Activated T-cell treated with anti-CD3 and anti-CD28 coated beads, Interleukin-2, amount 50 U/mL, for 72 hours (primary cell): Measurements from ENCODE around the gene MTIF2. TPM values are rescaled to one million over a fixed set of nuclear protein-coding genes. Genes with fewer than 3 reads are reported as not detected.
"Not testable (repeated sequence)": the region's sequence is repeated elsewhere in the genome, so short reads cannot be mapped to it uniquely, and the experiment has no call there.

Experiments
- ATAC-seq, 2 donors: fragments of 150-1000 bp; cut with Tn5 transposase; replicated peaks in 1 of 2; 2 replicates each; pipeline ENCODE4 v1.10.0; 2021; ENCODE audit warnings: moderate library complexity in 2 of 2, mild to moderate bottlenecking in 1 of 2
- DNase-seq, 2 donors: peaks; one replicate each; pipeline ENCODE4 v3.0.0; 2021 to 2022; ENCODE audit warnings: mixed read lengths in 1 of 2
- H3K27ac Mint-ChIP-seq: one replicate; pipeline ENCODE4 v1.8.0; 2022; ENCODE audit warnings: mild to moderate bottlenecking, moderate library complexity, mixed read lengths
- H3K27me3 Mint-ChIP-seq: one replicate; pipeline ENCODE4 v1.8.0; 2022; ENCODE audit warnings: low read depth, mixed read lengths
- H3K36me3 Mint-ChIP-seq, 2 donors: one replicate each; pipeline ENCODE4 v1.8.0; 2022; ENCODE audit warnings: mixed read lengths in 2 of 2, mild to moderate bottlenecking in 1 of 2; ENCODE audit not compliant: insufficient read depth in 2 of 2
- H3K4me1 Mint-ChIP-seq: one replicate; pipeline ENCODE4 v1.8.0; 2022; ENCODE audit warnings: low read depth, mixed read lengths
- H3K4me3 Mint-ChIP-seq, 2 donors: one replicate each; pipeline ENCODE4 v1.8.0; 2022; ENCODE audit warnings: mild to moderate bottlenecking in 2 of 2, mixed read lengths in 2 of 2, moderate library complexity in 2 of 2
- H3K9me3 Mint-ChIP-seq, 2 donors: one replicate each; pipeline ENCODE4 v1.8.0; 2022; ENCODE audit warnings: mixed read lengths in 2 of 2
- total RNA-seq, 2 donors: library from RNA; stranded (reverse); gene quantifications; one replicate each; pipeline ENCODE4 v1.2.3, GENCODE V29; 2022

MTIF2 gene
- total RNA-seq, 2 donors from 2014 or later, result 49.8 to 55.7 TPM

GRCh38 chr2:55277310-55277709, 8.3 kb upstream of the MTIF2 start:
- Mint-ChIP-seq H3K9me3 (no peaks in the 10 kb centered on the region), H3K27ac (no peak overlapping the region), H3K4me3 (no peak overlapping the region), H3K27me3 (no peaks in the 10 kb centered on the region), H3K4me1 (peaks cover 9% of the 10 kb centered on the region), H3K36me3 (no peaks in the 10 kb centered on the region)
- ATAC-seq (no peak), DNase-seq (no peak)

GRCh38 chr2:55274346-55274745, 5.3 kb upstream of the MTIF2 start:
- not testable (repeated sequence) for DNase-seq, H3K9me3 Mint-ChIP-seq, ATAC-seq, H3K4me3 Mint-ChIP-seq, H3K27me3 Mint-ChIP-seq, H3K36me3 Mint-ChIP-seq, H3K27ac Mint-ChIP-seq
- peaks cover 10% of the 10 kb centered on the region for H3K4me1 Mint-ChIP-seq

- Mint-ChIP-seq H3K27me3 (no peaks in the 10 kb centered on the region), H3K4me3 (peak overlapping the region; percentile 98 to 100), H3K9me3 (no peaks in the 10 kb centered on the region), H3K36me3 (peaks cover 2 to 5% of the 10 kb centered on the region in 2 donors), H3K4me1 (peaks cover 23% of the 10 kb centered on the region), H3K27ac (peak overlapping the region; percentile 100)
- ATAC-seq, result no peak
- no peak for DNase-seq
These were observed 587 bp upstream of the MTIF2 start for GRCh38 chr2:55269645-55269990.

- no peak for DNase-seq
- ATAC-seq, result no peak
- Mint-ChIP-seq H3K4me3 (peak overlapping the region; percentile 98 to 100), H3K36me3 (peaks cover 2 to 11% of the 10 kb centered on the region in 2 donors), H3K27ac (peak overlapping the region; percentile 100), H3K4me1 (peaks cover 23% of the 10 kb centered on the region), H3K27me3 (no peaks in the 10 kb centered on the region), H3K9me3 (no peaks in the 10 kb centered on the region)
These were observed 634 bp downstream of the MTIF2 start for GRCh38 chr2:55268288-55268906.

- not testable (repeated sequence) for H3K4me1 Mint-ChIP-seq, DNase-seq, H3K27ac Mint-ChIP-seq, H3K27me3 Mint-ChIP-seq, H3K9me3 Mint-ChIP-seq, H3K4me3 Mint-ChIP-seq, ATAC-seq
- peaks cover 1 to 15% of the 10 kb centered on the region in 2 donors for H3K36me3 Mint-ChIP-seq
These were observed 9.4 kb downstream of the MTIF2 start for GRCh38 chr2:55259586-55259985.

GRCh38 chr2:55252832-55253231, 16.2 kb downstream of the MTIF2 start:
- Mint-ChIP-seq H3K27ac (no peak overlapping the region), H3K9me3 (no peaks in the 10 kb centered on the region), H3K36me3 (peaks cover 2 to 11% of the 10 kb centered on the region in 2 donors), H3K27me3 (no peaks in the 10 kb centered on the region), H3K4me3 (no peak overlapping the region), H3K4me1 (no peaks in the 10 kb centered on the region)
- no peak for ATAC-seq
- no peak for DNase-seq

- no peaks in the 10 kb centered on the region for H3K9me3 Mint-ChIP-seq
- ATAC-seq (no peak), DNase-seq (no peak)
- H3K4me1 Mint-ChIP-seq, result no peaks in the 10 kb centered on the region
- peaks cover 5 to 14% of the 10 kb centered on the region in 2 donors for H3K36me3 Mint-ChIP-seq
- H3K27ac Mint-ChIP-seq, result peak overlapping the region; percentile 57
- H3K27me3 Mint-ChIP-seq, result no peaks in the 10 kb centered on the region
- no peak overlapping the region for H3K4me3 Mint-ChIP-seq
These were observed 22.0 kb downstream of the MTIF2 start for GRCh38 chr2:55247025-55247424.

- Mint-ChIP-seq H3K27me3 (no peaks in the 10 kb centered on the region), H3K4me3 (no peak overlapping the region), H3K9me3 (no peaks in the 10 kb centered on the region), H3K4me1 (no peaks in the 10 kb centered on the region), H3K27ac (peak overlapping the region; percentile 86), H3K36me3 (peaks cover 5 to 16% of the 10 kb centered on the region in 2 donors)
- DNase-seq, result no peak
- ATAC-seq, result no peak
These were observed 23.6 kb downstream of the MTIF2 start for GRCh38 chr2:55245411-55245810.

- ATAC-seq (no peak), DNase-seq (no peak)
- H3K27me3 Mint-ChIP-seq, result no peaks in the 10 kb centered on the region
- H3K36me3 Mint-ChIP-seq, result peaks cover 5 to 12% of the 10 kb centered on the region in 2 donors
- no peaks in the 10 kb centered on the region for H3K4me1 Mint-ChIP-seq
- no peak overlapping the region for H3K27ac Mint-ChIP-seq
- H3K9me3 Mint-ChIP-seq, result no peaks in the 10 kb centered on the region
- H3K4me3 Mint-ChIP-seq, result no peak overlapping the region
These were observed 26.4 kb downstream of the MTIF2 start for GRCh38 chr2:55242617-55243016.

- not testable (repeated sequence) for H3K36me3 Mint-ChIP-seq, H3K27ac Mint-ChIP-seq, ATAC-seq, DNase-seq, H3K27me3 Mint-ChIP-seq, H3K9me3 Mint-ChIP-seq, H3K4me1 Mint-ChIP-seq, H3K4me3 Mint-ChIP-seq
These were observed 27.4 kb downstream of the MTIF2 start for GRCh38 chr2:55241582-55241981.

GRCh38 chr2:55239656-55240222, 29.3 kb downstream of the MTIF2 start:
- ATAC-seq (no peak), DNase-seq (no peak)
- Mint-ChIP-seq H3K36me3 (peaks cover 5 to 20% of the 10 kb centered on the region in 2 donors), H3K4me3 (no peak overlapping the region), H3K9me3 (no peaks in the 10 kb centered on the region), H3K4me1 (peaks cover 11% of the 10 kb centered on the region), H3K27me3 (no peaks in the 10 kb centered on the region), H3K27ac (no peak overlapping the region)

GRCh38 chr2:55236992-55237543, 32.0 kb downstream of the MTIF2 start:
- no peak for ATAC-seq
- no peak for DNase-seq
- H3K36me3 Mint-ChIP-seq, result peaks cover 11 to 37% of the 10 kb centered on the region in 2 donors
- H3K4me3 Mint-ChIP-seq, result no peak overlapping the region
- H3K4me1 Mint-ChIP-seq, result peaks cover 28% of the 10 kb centered on the region
- H3K27ac Mint-ChIP-seq, result no peak overlapping the region
- H3K27me3 Mint-ChIP-seq, result no peaks in the 10 kb centered on the region
- no peaks in the 10 kb centered on the region for H3K9me3 Mint-ChIP-seq

GRCh38 chr2:55235724-55236538, 33.1 kb downstream of the MTIF2 start:
- H3K27ac Mint-ChIP-seq, result peak overlapping the region; percentile 94
- H3K4me3 Mint-ChIP-seq, result peak overlapping the region in 1 of 2 donors; percentile 95
- DNase-seq, result no peak
- peaks cover 35% of the 10 kb centered on the region for H3K4me1 Mint-ChIP-seq
- no peaks in the 10 kb centered on the region for H3K27me3 Mint-ChIP-seq
- ATAC-seq, result no peak
- peaks cover 14 to 38% of the 10 kb centered on the region in 2 donors for H3K36me3 Mint-ChIP-seq
- no peaks in the 10 kb centered on the region for H3K9me3 Mint-ChIP-seq
